ENCODE results near the gene IRF8.
"Not testable (repeated sequence)": the region's sequence is repeated elsewhere in the genome, so short reads cannot be mapped to it uniquely, and the experiment has no call there.

Gene IRF8

DNA sequence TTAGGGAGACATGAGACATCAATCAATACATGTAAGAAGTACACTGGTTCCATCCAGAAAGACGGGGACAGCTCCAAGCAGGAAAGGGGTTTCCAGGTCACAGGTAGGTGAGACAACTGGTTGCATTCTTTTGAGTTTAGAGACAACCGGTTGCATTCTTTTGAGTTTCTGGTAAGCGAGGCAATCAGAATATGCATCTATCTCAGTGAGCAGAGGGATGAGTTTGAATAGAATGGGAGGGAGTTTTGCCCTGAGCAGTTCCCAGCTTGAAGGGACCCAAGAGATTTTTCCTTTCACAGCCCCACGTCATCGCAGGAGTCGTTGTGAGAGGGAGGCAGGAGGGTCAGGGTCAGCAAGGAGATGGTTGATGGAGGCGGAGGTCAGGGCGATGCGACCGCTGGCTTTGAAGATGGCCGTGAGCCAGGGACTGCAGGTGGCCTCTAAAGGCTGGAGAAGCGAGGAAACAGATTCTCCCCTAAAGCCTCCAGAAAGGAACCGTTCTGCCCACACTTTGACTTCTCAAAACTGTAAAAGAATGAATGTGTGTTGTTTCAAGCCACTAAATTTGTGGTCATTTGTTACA is 36.5 kb downstream of the IRF8 start:
- no peak overlapping the region for H3K4me3 ChIP-seq (ENCODE audit: low read depth, low read length)
- no peaks in the 10 kb centered on the region for H3K9me3 ChIP-seq
- TF ChIP-seq, protein P1, sequence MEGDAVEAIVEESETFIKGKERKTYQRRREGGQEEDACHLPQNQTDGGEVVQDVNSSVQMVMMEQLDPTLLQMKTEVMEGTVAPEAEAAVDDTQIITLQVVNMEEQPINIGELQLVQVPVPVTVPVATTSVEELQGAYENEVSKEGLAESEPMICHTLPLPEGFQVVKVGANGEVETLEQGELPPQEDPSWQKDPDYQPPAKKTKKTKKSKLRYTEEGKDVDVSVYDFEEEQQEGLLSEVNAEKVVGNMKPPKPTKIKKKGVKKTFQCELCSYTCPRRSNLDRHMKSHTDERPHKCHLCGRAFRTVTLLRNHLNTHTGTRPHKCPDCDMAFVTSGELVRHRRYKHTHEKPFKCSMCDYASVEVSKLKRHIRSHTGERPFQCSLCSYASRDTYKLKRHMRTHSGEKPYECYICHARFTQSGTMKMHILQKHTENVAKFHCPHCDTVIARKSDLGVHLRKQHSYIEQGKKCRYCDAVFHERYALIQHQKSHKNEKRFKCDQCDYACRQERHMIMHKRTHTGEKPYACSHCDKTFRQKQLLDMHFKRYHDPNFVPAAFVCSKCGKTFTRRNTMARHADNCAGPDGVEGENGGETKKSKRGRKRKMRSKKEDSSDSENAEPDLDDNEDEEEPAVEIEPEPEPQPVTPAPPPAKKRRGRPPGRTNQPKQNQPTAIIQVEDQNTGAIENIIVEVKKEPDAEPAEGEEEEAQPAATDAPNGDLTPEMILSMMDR (IDR thresholded peaks at IDR 0.05; ENCODE audit: low read depth, low read length) = no peak
- H3K27me3 ChIP-seq = peaks cover 71% of the 10 kb centered on the region
- H3K4me1 ChIP-seq = no peaks in the 10 kb centered on the region
- H3K36me3 ChIP-seq = no peaks in the 10 kb centered on the region
- no peak for DNase-seq

DNA sequence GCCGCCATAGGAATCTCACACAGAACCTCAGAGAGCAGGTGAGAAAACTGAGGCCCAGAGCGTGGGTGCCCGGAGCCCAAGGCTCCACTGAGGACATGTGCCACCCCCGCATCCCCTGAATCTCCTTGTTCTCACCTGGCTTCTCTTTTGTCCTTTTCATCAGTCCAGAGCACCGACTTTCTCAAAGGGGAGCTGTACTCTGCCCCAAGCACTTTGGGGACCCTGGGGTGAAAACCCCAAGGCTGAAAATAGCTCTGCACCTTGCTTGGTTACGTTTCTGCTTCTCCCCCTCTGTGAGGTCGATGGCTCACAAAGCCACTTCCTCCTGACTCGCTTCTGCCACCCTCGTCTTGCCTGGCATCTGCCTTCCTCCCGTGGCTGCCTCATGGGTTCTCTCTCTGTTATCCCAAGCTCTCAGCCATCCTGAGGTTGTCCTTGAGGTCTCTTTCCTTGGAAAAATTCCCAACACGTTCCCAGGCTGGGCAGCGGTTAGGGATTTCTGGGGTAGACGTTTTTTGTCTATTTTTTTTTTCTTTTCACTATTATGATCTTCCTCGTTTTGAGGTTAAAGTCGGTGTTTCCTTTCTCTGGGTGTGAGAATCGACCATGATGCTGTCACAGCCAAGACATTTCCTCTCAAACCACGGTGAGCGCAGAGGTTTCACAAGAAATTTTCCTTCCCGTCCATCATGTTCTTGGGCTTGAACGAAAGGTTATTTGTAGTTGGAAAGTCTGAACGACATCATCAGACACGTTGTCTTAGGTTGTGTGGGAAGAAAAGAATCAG is 37.2 kb downstream of the IRF8 start:
- no peak for DNase-seq
- H3K4me3 ChIP-seq (ENCODE audit: low read depth, low read length) = no peak overlapping the region
- H3K4me1 ChIP-seq = no peaks in the 10 kb centered on the region
- TF ChIP-seq, protein P1 (IDR thresholded peaks at IDR 0.05; ENCODE audit: low read depth, low read length) = no peak
- no peaks in the 10 kb centered on the region for H3K36me3 ChIP-seq
- peaks cover 69% of the 10 kb centered on the region for H3K27me3 ChIP-seq
- H3K9me3 ChIP-seq = no peaks in the 10 kb centered on the region

DNA sequence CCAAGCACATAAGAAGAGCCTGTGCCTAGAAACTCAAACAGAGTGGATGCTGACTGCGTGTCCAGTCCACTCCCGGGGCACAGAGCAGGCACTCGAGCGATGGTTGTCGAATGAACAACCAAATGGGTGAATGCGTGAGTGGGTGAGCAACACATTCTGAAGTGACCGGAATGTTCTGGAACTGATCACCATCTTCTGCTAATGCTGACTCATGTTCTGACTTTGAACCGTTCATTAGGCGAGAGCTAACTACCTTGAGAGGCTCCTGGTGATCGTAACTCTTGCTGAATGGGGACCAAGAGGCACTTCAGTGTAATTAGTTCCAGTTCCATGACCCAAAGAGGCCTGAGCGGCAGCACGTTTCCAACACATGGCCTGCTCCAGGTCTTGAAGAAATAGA is 37.9 kb downstream of the IRF8 start:
- TF ChIP-seq, protein P1 (IDR thresholded peaks at IDR 0.05; ENCODE audit: low read depth, low read length) = no peak
- H3K4me1 ChIP-seq = no peaks in the 10 kb centered on the region
- no peak for DNase-seq
- H3K4me3 ChIP-seq (ENCODE audit: low read depth, low read length) = no peak overlapping the region
- H3K36me3 ChIP-seq = no peaks in the 10 kb centered on the region
- H3K9me3 ChIP-seq = no peaks in the 10 kb centered on the region
- H3K27me3 ChIP-seq = peaks cover 68% of the 10 kb centered on the region

DNA sequence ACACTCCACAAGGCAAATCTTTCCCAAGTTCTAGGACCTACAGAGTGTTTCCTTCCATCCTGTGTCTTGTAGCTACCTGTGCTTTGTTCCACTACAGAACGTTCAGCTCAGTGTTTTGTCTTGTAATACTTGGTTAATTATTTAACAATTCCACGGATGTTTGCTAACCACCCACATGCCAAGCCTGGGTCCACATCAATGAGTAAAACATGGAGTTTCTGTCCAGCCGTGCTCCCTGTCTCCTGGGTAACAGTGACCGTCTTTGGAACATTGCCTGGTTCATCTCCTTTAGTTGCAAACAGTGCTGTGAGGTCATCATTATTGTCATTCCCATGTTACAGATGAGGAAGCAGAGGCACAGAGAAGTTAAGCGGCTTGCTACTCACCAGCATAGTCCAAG is 41.3 kb downstream of the IRF8 start:
- Histone ChIP-seq H3K4me1 (no peaks in the 10 kb centered on the region), H3K9me3 (no peaks in the 10 kb centered on the region), H3K4me3 (ENCODE audit: low read depth, low read length) (no peak overlapping the region), H3K27me3 (peaks cover 49% of the 10 kb centered on the region), H3K36me3 (no peaks in the 10 kb centered on the region)
- TF ChIP-seq, protein P1 (IDR thresholded peaks at IDR 0.05; ENCODE audit: low read depth, low read length) = no peak
- DNase-seq = no peak

DNA sequence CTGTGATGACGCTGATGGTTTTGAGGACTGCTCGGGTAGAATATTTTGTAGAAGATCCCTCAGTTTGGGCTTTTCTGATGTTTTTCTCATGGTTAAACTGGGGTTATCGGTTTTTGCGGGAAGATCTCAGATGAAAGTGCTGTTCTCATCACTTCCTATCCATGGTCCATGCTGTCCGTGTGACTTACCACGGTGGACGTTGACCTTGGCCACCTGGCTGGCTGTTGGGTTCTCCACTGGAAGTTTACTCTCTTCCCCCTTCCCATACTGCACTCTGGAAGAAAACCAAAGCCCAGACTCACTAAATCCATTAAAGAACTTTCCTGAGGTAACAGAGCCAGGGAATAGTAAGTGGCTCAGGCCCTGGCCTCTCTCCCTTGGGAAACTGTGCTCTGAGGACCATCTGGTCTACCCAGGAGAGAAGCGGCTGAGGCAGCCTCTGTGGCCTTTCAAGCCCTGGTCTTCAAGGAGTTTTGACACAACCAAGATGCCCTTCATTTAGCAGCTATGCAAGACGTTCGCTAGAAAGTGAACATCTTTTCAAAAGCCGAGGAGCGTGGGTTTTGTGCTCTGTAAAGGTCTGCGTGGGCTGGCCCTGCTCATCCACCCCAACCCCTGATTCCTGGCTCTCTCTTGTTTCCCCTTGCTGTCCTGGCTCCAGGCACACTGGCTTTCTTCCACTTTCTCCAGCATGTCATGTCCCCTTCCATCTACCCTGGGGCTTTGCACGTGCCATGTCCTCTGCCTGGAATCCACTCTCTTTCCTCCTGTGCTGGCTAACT is 43.1 kb downstream of the IRF8 start:
- Histone ChIP-seq H3K27me3 (peaks cover 50% of the 10 kb centered on the region), H3K4me3 (ENCODE audit: low read depth, low read length) (no peak overlapping the region), H3K9me3 (no peaks in the 10 kb centered on the region), H3K36me3 (no peaks in the 10 kb centered on the region), H3K4me1 (no peaks in the 10 kb centered on the region)
- DNase-seq = no peak
- TF ChIP-seq, protein P1 (IDR thresholded peaks at IDR 0.05; ENCODE audit: low read depth, low read length) = no peak

DNA sequence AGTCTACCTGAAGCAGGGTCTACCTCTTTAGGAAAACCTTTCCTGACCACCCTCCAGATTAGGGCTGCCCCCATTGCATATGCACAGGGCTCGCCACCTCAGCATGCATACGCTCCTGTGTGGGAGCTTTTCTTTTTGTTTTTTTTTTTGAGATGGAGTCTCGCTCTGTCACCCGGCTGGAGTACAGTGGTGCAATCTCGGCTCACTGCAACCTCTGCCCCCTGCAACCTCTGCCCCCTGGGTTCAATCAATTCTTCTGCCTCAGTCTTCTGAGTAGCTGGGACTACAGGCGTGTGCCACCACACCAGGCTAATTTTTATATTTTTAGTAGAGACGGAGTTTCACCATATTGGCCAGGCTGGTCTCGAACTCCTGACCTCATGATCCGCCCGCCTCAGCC is 43.7 kb downstream of the IRF8 start:
- not testable (repeated sequence) for H3K9me3 ChIP-seq; H3K36me3 ChIP-seq; H3K4me1 ChIP-seq; H3K4me3 ChIP-seq (ENCODE audit: low read depth, low read length); DNase-seq
- peaks cover 52% of the 10 kb centered on the region for H3K27me3 ChIP-seq
